ENCODE data around the gene RBMS3.

Gene RBMS3

GRCh38 chr3:29942297-29942696, 661.4 kb downstream of the RBMS3 start:
- no peak for DNase-seq (ENCODE audit: low spot score)

GRCh38 chr3:29949131-29949530, 668.3 kb downstream of the RBMS3 start:
- DNase-seq (ENCODE audit: low spot score), result no peak

- no peak for DNase-seq (ENCODE audit: low spot score)
Observed at GRCh38 chr3:29949940-29950616, 669.2 kb downstream of the RBMS3 start.

GRCh38 chr3:29952431-29952830, 671.6 kb downstream of the RBMS3 start:
- no peak for DNase-seq (ENCODE audit: low spot score)

- no peak for DNase-seq (ENCODE audit: low spot score)
Observed at GRCh38 chr3:29955413-29955812, 674.5 kb downstream of the RBMS3 start.

- no peak for DNase-seq (ENCODE audit: low spot score)
Observed at GRCh38 chr3:29958816-29959215, 677.9 kb downstream of the RBMS3 start.

GRCh38 chr3:29971895-29972294, 691.0 kb downstream of the RBMS3 start:
- no peak for DNase-seq (ENCODE audit: low spot score)

GRCh38 chr3:29972320-29972993, 691.6 kb downstream of the RBMS3 start:
- DNase-seq (ENCODE audit: low spot score), result no peak

GRCh38 chr3:29973763-29974162, 692.9 kb downstream of the RBMS3 start:
- DNase-seq (ENCODE audit: low spot score), result no peak

GRCh38 chr3:29976871-29977270, 696.0 kb downstream of the RBMS3 start:
- DNase-seq (ENCODE audit: low spot score), result no peak

- no peak for DNase-seq (ENCODE audit: low spot score)
Observed at GRCh38 chr3:29977360-29977759, 696.5 kb downstream of the RBMS3 start.

GRCh38 chr3:29978036-29978435, 697.2 kb downstream of the RBMS3 start:
- DNase-seq (ENCODE audit: low spot score), result no peak

- DNase-seq (ENCODE audit: low spot score), result no peak
Observed at GRCh38 chr3:29991198-29991597, 710.3 kb downstream of the RBMS3 start.

GRCh38 chr3:30002797-30003196, 721.9 kb downstream of the RBMS3 start:
- DNase-seq (ENCODE audit: low spot score), result no peak

- DNase-seq (ENCODE audit: low spot score), result no peak
Observed at GRCh38 chr3:30003741-30004140, 722.9 kb downstream of the RBMS3 start.

- DNase-seq (ENCODE audit: low spot score), result no peak
Observed at GRCh38 chr3:30004481-30004880, 723.6 kb downstream of the RBMS3 start.

GRCh38 chr3:30006111-30006510, 725.2 kb downstream of the RBMS3 start:
- DNase-seq (ENCODE audit: low spot score), result no peak

GRCh38 chr3:30007668-30008067, 726.8 kb downstream of the RBMS3 start:
- DNase-seq (ENCODE audit: low spot score), result no peak

GRCh38 chr3:30011237-30011803, 730.4 kb downstream of the RBMS3 start:
- no peak for DNase-seq (ENCODE audit: low spot score)

GRCh38 chr3:30012941-30013543, 732.2 kb downstream of the RBMS3 start:
- DNase-seq (ENCODE audit: low spot score), result peak; percentile 9

GRCh38 chr3:30017901-30018300, 737.0 kb downstream of the RBMS3 start:
- no peak for DNase-seq (ENCODE audit: low spot score)

GRCh38 chr3:30020380-30020779, 739.5 kb downstream of the RBMS3 start:
- no peak for DNase-seq (ENCODE audit: low spot score)

- no peak for DNase-seq (ENCODE audit: low spot score)
Observed at GRCh38 chr3:30024466-30024865, 743.6 kb downstream of the RBMS3 start.

Data from germinal center (tissue), 1 donor.